Nephron (organoid): ENCODE data around the gene RNFT1.

Experiments
- H3K27ac Mint-ChIP-seq, 3 experiments: 2 replicates each; pipeline ENCODE4 v1.8.0; 2020; ENCODE audit warnings: mixed read lengths in 3 of 3, mild to moderate bottlenecking in 2 of 3, moderate library complexity in 1 of 3
- H3K27me3 Mint-ChIP-seq: 2 replicates; pipeline ENCODE4 v1.8.0; 2021; ENCODE audit warnings: low read depth, mild to moderate bottlenecking, moderate library complexity, mixed read lengths
- H3K36me3 Mint-ChIP-seq: 2 replicates; pipeline ENCODE4 v1.8.0; 2020; ENCODE audit warnings: low read depth, mixed read lengths
- H3K4me1 Mint-ChIP-seq: 2 replicates; pipeline ENCODE4 v1.8.0; 2020; ENCODE audit warnings: mixed read lengths
- H3K4me3 Mint-ChIP-seq, 3 experiments: 2 replicates each; pipeline ENCODE4 v1.8.0; 2020; ENCODE audit warnings: mild to moderate bottlenecking in 3 of 3, mixed read lengths in 3 of 3, moderate library complexity in 2 of 3
- H3K9me3 Mint-ChIP-seq: 2 replicates; pipeline ENCODE4 v1.8.0; 2020; ENCODE audit warnings: mixed read lengths
- CTCF ChIP-seq, 3 experiments: fragments of 200-600 bp; sonication (generic); IDR thresholded peaks; one replicate each; pipeline ENCODE4 v1.5.0; 2021; ENCODE audit warnings: antibody characterized with exemption in 3 of 3; ENCODE audit not compliant: unreplicated experiment in 3 of 3

Gene RNFT1

GRCh38 chr17:59903455-59903854 lies 61.1 kb downstream of the RNFT1 start:
- Mint-ChIP-seq H3K4me1 (peaks cover 5% of the 10 kb centered on the region), H3K27me3 (no peaks in the 10 kb centered on the region), H3K9me3 (no peaks in the 10 kb centered on the region), H3K27ac (no peak overlapping the region), H3K36me3 (peaks cover 22% of the 10 kb centered on the region), H3K4me3 (no peak overlapping the region)
- no peak for TF ChIP-seq CTCF (IDR thresholded peaks at IDR 0.05; ENCODE audit: unreplicated experiment in 3 of 3)
